Astrocyte (in vitro differentiated cells and primary cell): ENCODE results near the gene MPEG1. TPM values are rescaled to one million over a fixed set of nuclear protein-coding genes. Genes with fewer than 3 reads are reported as not detected.

Source experiments
- DNase-seq: peaks from one replicate; pipeline ENCODE4 v3.0.0-alpha.2; 2010; ENCODE audit warnings: low read depth
- FAIRE-seq: peaks from 2 replicates; lab custom pipeline; 2011; peaks lifted over from hg19 to GRCh38; lab: Jason Lieb, UNC
- H2AFZ ChIP-seq: 2 replicates; pipeline ENCODE4 v1.6.0; 2012; ENCODE audit warnings: low read depth, low read length, inconsistent platforms
- H3K27ac ChIP-seq: 2 replicates; pipeline ENCODE4 v1.5.1; 2011; ENCODE audit warnings: low read depth, low read length, inconsistent platforms
- H3K27me3 ChIP-seq: 2 replicates; pipeline ENCODE4 v1.6.0; 2011; ENCODE audit warnings: low read length, inconsistent platforms; ENCODE audit not compliant: insufficient read depth
- H3K36me3 ChIP-seq: 2 replicates; pipeline ENCODE4 v1.5.1; 2011; ENCODE audit warnings: low read length, inconsistent platforms; ENCODE audit not compliant: insufficient read depth
- H3K4me1 ChIP-seq: 2 replicates; pipeline ENCODE4 v1.5.1; 2011; ENCODE audit warnings: low read length, inconsistent platforms; ENCODE audit not compliant: insufficient read depth
- H3K4me2 ChIP-seq: 2 replicates; pipeline ENCODE4 v1.6.0; 2012; ENCODE audit warnings: low read length, inconsistent platforms
- H3K4me3 ChIP-seq: 2 replicates; pipeline ENCODE4 v1.5.1; 2011; ENCODE audit warnings: low read depth, mild to moderate bottlenecking, low read length, inconsistent platforms; ENCODE audit not compliant: insufficient read depth
- H3K79me2 ChIP-seq: 2 replicates; pipeline ENCODE4 v1.6.0; 2012; ENCODE audit warnings: mild to moderate bottlenecking, low read length, inconsistent platforms; ENCODE audit not compliant: insufficient read depth
- H3K9ac ChIP-seq: 2 replicates; pipeline ENCODE4 v1.6.0; 2012; ENCODE audit warnings: mild to moderate bottlenecking, low read length, inconsistent platforms
- H3K9me3 ChIP-seq: 2 replicates; pipeline ENCODE4 v1.5.1; 2012; ENCODE audit warnings: low read depth, mild to moderate bottlenecking, low read length, inconsistent platforms; ENCODE audit not compliant: insufficient read depth
- H4K20me1 ChIP-seq: 2 replicates; pipeline ENCODE4 v1.6.0; 2012; ENCODE audit warnings: low read length, inconsistent platforms; ENCODE audit not compliant: insufficient read depth
- H3K27ac Mint-ChIP-seq: one replicate; pipeline ENCODE4 v1.8.0; 2021; ENCODE audit warnings: mild to moderate bottlenecking, mixed read lengths; ENCODE audit not compliant: unreplicated experiment
- H3K27me3 Mint-ChIP-seq: one replicate; pipeline ENCODE4 v1.8.0; 2021; ENCODE audit warnings: low read depth, mixed read lengths; ENCODE audit not compliant: unreplicated experiment
- H3K36me3 Mint-ChIP-seq: one replicate; pipeline ENCODE4 v1.8.0; 2021; ENCODE audit warnings: low read depth, mixed read lengths; ENCODE audit not compliant: unreplicated experiment
- H3K4me1 Mint-ChIP-seq: one replicate; pipeline ENCODE4 v1.8.0; 2021; ENCODE audit warnings: low read depth, mixed read lengths; ENCODE audit not compliant: unreplicated experiment
- H3K4me3 Mint-ChIP-seq: one replicate; pipeline ENCODE4 v1.8.0; 2021; ENCODE audit warnings: mild to moderate bottlenecking, moderate library complexity, mixed read lengths; ENCODE audit not compliant: unreplicated experiment
- H3K9me3 Mint-ChIP-seq: one replicate; pipeline ENCODE4 v1.8.0; 2021; ENCODE audit warnings: mild to moderate bottlenecking, mixed read lengths; ENCODE audit not compliant: unreplicated experiment
- EZH2 ChIP-seq: IDR thresholded peaks from 2 replicates; pipeline ENCODE4 v1.6.1; 2012; ENCODE audit warnings: mild to moderate bottlenecking, low read length, inconsistent platforms; ENCODE audit not compliant: insufficient read depth
- total RNA-seq: library from RNA; stranded (reverse); gene quantifications from 2 replicates; pipeline ENCODE4 v1.2.1, GENCODE V29; 2021
- TF ChIP-seq, protein P1 (sequence below): IDR thresholded peaks from 2 replicates; pipeline ENCODE4 v1.5.1; 2011; ENCODE audit warnings: low read depth, mild to moderate bottlenecking, inconsistent platforms, low read length, moderate library complexity; ENCODE audit not compliant: insufficient read depth

The MPEG1 gene
- total RNA-seq, 1 donor from 2014 or later = not detected

DNA sequence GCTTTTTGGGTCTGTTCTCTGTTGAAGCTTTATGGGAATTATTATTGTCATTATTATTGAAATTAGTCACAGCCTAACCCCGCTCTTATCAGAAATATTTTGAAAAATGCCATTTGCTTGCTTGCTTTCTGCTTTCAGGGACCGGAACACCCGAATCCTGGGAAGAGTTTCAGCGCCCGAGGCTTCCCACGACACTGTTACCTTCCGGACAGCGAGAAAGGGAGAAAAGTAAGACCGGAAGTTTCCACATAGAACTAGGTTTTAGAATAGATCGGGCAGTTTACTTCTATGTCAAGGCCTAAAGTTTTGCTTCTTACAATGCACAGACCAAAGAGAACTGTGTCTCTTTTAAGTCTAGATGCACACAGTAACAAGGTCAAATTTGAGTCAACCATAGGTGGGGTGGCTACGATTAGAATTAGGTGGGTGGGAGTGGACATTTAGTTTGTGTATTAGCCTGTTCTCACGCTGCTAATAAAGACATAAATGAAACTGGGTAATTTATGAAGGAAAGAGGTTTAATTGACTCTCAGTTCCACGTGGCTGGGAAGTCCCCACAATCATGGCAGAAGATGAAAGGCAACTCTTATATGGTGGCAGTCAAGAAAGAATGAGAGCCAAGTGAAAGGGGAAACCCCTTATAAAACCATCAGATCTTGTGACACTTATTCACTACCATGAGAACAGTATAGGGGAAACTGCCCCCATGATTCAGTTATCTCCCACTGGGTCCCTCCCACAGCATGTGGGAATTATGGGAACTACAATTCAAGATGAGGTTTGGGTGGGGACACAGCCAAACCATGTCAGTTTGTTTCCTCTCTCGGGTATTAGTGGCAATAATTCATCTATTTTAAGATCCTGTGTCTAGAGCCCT lies 12.9 kb downstream of the MPEG1 start:
- Histone ChIP-seq H3K4me3 (no peak overlapping the region), H3K4me1 (peaks cover 2% of the 10 kb centered on the region), H3K4me2 (no peak overlapping the region), H3K9me3 (no peaks in the 10 kb centered on the region), H2AFZ (no peak overlapping the region), H4K20me1 (no peaks in the 10 kb centered on the region), H3K36me3 (no peaks in the 10 kb centered on the region), H3K27me3 (peaks cover 17% of the 10 kb centered on the region), H3K27ac (no peak overlapping the region), H3K9ac (no peak overlapping the region), H3K79me2 (no peaks in the 10 kb centered on the region)
- H3K4me3 Mint-ChIP-seq = no peak overlapping the region
- no peak overlapping the region for H3K27ac Mint-ChIP-seq
- FAIRE-seq = no peak
- peaks cover 10% of the 10 kb centered on the region for H3K9me3 Mint-ChIP-seq
- no peak for TF ChIP-seq EZH2
- TF ChIP-seq, protein P1, sequence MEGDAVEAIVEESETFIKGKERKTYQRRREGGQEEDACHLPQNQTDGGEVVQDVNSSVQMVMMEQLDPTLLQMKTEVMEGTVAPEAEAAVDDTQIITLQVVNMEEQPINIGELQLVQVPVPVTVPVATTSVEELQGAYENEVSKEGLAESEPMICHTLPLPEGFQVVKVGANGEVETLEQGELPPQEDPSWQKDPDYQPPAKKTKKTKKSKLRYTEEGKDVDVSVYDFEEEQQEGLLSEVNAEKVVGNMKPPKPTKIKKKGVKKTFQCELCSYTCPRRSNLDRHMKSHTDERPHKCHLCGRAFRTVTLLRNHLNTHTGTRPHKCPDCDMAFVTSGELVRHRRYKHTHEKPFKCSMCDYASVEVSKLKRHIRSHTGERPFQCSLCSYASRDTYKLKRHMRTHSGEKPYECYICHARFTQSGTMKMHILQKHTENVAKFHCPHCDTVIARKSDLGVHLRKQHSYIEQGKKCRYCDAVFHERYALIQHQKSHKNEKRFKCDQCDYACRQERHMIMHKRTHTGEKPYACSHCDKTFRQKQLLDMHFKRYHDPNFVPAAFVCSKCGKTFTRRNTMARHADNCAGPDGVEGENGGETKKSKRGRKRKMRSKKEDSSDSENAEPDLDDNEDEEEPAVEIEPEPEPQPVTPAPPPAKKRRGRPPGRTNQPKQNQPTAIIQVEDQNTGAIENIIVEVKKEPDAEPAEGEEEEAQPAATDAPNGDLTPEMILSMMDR = no peak
- no peaks in the 10 kb centered on the region for H3K27me3 Mint-ChIP-seq
- H3K4me1 Mint-ChIP-seq = peaks cover 15% of the 10 kb centered on the region
- no peak for DNase-seq
- peaks cover 52% of the 10 kb centered on the region for H3K36me3 Mint-ChIP-seq

DNA sequence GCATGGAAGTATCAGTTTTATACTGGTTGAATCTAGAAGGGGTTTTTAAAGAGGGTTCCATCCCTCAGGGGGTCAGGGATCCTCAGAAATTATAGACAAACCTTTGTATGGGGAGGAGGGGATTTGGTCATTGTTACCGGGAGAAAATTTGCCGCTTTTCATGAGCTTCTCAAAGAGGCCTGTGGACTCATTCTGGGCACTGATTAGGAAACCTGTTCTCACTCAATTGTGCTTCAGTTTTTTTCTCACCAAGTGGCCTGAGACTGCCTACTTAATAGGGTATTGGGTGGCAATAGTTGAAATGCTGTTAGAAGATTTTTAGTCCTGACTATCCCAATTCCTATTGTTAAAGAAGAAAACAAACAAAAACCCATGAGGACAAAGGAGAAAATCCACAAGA lies 14.0 kb downstream of the MPEG1 start:
- DNase-seq (no peak), FAIRE-seq (no peak)
- no peaks in the 10 kb centered on the region for H3K9me3 ChIP-seq
- Mint-ChIP-seq H3K9me3 (peaks cover 10% of the 10 kb centered on the region), H3K36me3 (peaks cover 52% of the 10 kb centered on the region), H3K4me1 (peaks cover 13% of the 10 kb centered on the region), H3K4me3 (no peak overlapping the region), H3K27ac (no peak overlapping the region), H3K27me3 (no peaks in the 10 kb centered on the region)
- no peaks in the 10 kb centered on the region for H3K36me3 ChIP-seq
- no peak overlapping the region for H3K9ac ChIP-seq
- H3K4me1 ChIP-seq = no peaks in the 10 kb centered on the region
- H3K4me3 ChIP-seq = no peak overlapping the region
- no peaks in the 10 kb centered on the region for H4K20me1 ChIP-seq
- H3K27me3 ChIP-seq = peaks cover 17% of the 10 kb centered on the region
- TF ChIP-seq, protein P1 = no peak
- no peak for TF ChIP-seq EZH2
- no peak overlapping the region for H3K27ac ChIP-seq
- H3K4me2 ChIP-seq = no peak overlapping the region
- no peaks in the 10 kb centered on the region for H3K79me2 ChIP-seq
- H2AFZ ChIP-seq = no peak overlapping the region

DNA sequence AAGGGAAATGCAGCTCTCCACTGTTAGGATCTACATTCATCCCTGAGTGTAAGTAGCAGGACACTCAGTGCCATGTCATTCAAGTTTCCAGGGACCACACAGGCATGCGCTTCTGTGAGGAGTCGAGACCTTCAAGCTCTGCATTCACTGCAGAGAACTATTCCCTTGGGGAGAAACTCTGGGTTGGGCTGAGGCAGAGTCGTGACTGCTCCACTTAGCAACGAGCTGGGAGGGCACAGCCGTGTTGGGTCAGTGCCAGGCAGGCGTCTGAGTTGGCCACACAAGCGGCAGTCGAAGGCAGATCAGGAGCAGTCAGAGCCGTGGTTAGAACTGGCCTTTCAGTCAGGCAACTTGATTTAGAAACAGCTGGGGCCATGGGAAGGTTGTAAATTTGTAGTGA lies 14.7 kb downstream of the MPEG1 start:
- no peak overlapping the region for H2AFZ ChIP-seq
- FAIRE-seq (no peak), DNase-seq (no peak)
- no peaks in the 10 kb centered on the region for H4K20me1 ChIP-seq
- Mint-ChIP-seq H3K9me3 (peaks cover 10% of the 10 kb centered on the region), H3K36me3 (peaks cover 53% of the 10 kb centered on the region), H3K27me3 (no peaks in the 10 kb centered on the region), H3K4me3 (no peak overlapping the region), H3K27ac (no peak overlapping the region), H3K4me1 (peaks cover 13% of the 10 kb centered on the region)
- H3K79me2 ChIP-seq = no peaks in the 10 kb centered on the region
- H3K4me2 ChIP-seq = no peak overlapping the region
- no peak overlapping the region for H3K27ac ChIP-seq
- TF ChIP-seq, protein P1 = no peak
- no peak for TF ChIP-seq EZH2
- peaks cover 17% of the 10 kb centered on the region for H3K27me3 ChIP-seq
- H3K36me3 ChIP-seq = no peaks in the 10 kb centered on the region
- no peaks in the 10 kb centered on the region for H3K9me3 ChIP-seq
- no peak overlapping the region for H3K4me3 ChIP-seq
- no peaks in the 10 kb centered on the region for H3K4me1 ChIP-seq
- H3K9ac ChIP-seq = no peak overlapping the region
